Activated CD4-positive, alpha-beta memory T cell treated with anti-CD3 and anti-CD28 coated beads for 36 hours (primary cell): Measurements from ENCODE around the gene CD58. TPM values are rescaled to one million over a fixed set of nuclear protein-coding genes. Genes with fewer than 3 reads are reported as not detected.
A peak's percentile ranks its signal among the peaks of the same experiment; 100 is the strongest.
"Not testable (repeated sequence)": the region's sequence is repeated elsewhere in the genome, so short reads cannot be mapped to it uniquely, and the experiment has no call there.

Experiments used
- CTCF ChIA-PET: fragments of 350-600 bp; sonication (Branson Sonifier 250); formaldehyde crosslinking; loops from one replicate; lab custom pipeline; 2021; ENCODE audit warnings: antibody characterized with exemption, inconsistent platforms; lab: Charles Lee
- POLR2A ChIA-PET: fragments of 350-600 bp; sonication (Branson Sonifier 250); formaldehyde crosslinking; loops from one replicate; lab custom pipeline; 2021; ENCODE audit warnings: antibody characterized with exemption; lab: Charles Lee
- DNase-seq: peaks from one replicate; pipeline ENCODE4 v3.0.0-alpha.2; 2020
- H3K27ac Mint-ChIP-seq: one replicate; pipeline ENCODE4 v1.8.0; 2021; ENCODE audit warnings: mixed read lengths
- H3K27me3 Mint-ChIP-seq: one replicate; pipeline ENCODE4 v1.8.0; 2021; ENCODE audit warnings: mixed read lengths
- H3K36me3 Mint-ChIP-seq: one replicate; pipeline ENCODE4 v1.8.0; 2021; ENCODE audit warnings: mixed read lengths
- H3K4me1 Mint-ChIP-seq: one replicate; pipeline ENCODE4 v1.8.0; 2021; ENCODE audit warnings: low read depth, mixed read lengths
- H3K4me3 Mint-ChIP-seq: one replicate; pipeline ENCODE4 v1.8.0; 2021; ENCODE audit warnings: mild to moderate bottlenecking, mixed read lengths
- H3K9me3 Mint-ChIP-seq: one replicate; pipeline ENCODE4 v1.8.0; 2021; ENCODE audit warnings: mixed read lengths
- intact Hi-C: fragments of 100-400 bp; cut with micrococcal nuclease; formaldehyde crosslinking; loops from one replicate; pipeline ENCODE4 v1.15.1; 2023
- total RNA-seq, 2 experiments: library from RNA; stranded (reverse); gene quantifications; one replicate each; pipeline ENCODE4 v1.2.3, GENCODE V29; 2021

CD58 gene
- total RNA-seq, 2 experiments from 2014 or later: 21.9 to 27.2 TPM

DNA sequence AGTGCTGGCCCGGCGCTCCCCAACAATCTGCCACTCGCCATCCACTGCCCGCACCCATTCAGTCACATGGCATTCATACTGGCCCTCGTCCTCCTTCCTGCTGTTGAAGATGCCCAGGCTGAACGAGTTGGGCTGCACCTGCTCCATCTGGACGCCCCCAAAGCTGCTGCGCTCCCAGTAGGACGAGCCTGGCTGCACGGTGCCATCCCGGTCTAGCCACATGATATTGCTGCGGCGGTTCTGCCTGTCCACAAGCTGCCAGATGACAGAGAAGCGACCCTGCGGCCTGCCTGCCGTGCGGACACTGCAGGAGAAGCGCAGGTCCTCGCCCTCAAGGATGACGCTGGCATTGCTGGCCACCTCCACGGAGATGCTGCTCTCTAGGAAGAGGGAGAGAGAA, 32.8 kb upstream of the CD58 start:
- DNase-seq, H3K36me3 Mint-ChIP-seq, POLR2A ChIA-PET, H3K27ac Mint-ChIP-seq, CTCF ChIA-PET, H3K9me3 Mint-ChIP-seq, intact Hi-C loops, H3K27me3 Mint-ChIP-seq, H3K4me3 Mint-ChIP-seq: not testable (repeated sequence)
- peaks cover 28% of the 10 kb centered on the region for H3K4me1 Mint-ChIP-seq

DNA sequence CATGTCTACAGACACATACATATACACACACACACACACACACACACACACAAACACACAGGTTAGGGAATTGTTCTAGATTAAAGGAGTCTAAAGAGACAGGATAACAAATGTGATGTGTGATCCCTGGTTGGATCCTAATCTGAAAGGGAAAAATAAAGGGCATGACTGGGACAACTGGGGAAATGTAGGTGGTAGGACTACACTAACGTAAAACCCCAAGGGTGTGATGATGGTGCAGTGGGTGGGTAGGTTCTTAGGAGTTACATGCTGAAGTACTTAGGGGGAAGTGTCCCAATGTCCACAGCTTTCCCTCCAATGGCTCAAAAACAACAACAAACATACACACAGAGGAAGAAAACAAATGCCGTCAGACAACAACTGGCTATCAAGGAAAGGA, 28.5 kb upstream of the CD58 start:
- H3K27ac Mint-ChIP-seq, intact Hi-C loops, H3K27me3 Mint-ChIP-seq, H3K36me3 Mint-ChIP-seq, DNase-seq, H3K9me3 Mint-ChIP-seq, H3K4me3 Mint-ChIP-seq, POLR2A ChIA-PET: not testable (repeated sequence)
- CTCF ChIA-PET: interaction anchor here (1.1 kb wide), 1 partner anchor 25 kb away, joined by 4 read pairs; no protein-coding TSS in a partner anchor
- peaks cover 19% of the 10 kb centered on the region for H3K4me1 Mint-ChIP-seq

DNA sequence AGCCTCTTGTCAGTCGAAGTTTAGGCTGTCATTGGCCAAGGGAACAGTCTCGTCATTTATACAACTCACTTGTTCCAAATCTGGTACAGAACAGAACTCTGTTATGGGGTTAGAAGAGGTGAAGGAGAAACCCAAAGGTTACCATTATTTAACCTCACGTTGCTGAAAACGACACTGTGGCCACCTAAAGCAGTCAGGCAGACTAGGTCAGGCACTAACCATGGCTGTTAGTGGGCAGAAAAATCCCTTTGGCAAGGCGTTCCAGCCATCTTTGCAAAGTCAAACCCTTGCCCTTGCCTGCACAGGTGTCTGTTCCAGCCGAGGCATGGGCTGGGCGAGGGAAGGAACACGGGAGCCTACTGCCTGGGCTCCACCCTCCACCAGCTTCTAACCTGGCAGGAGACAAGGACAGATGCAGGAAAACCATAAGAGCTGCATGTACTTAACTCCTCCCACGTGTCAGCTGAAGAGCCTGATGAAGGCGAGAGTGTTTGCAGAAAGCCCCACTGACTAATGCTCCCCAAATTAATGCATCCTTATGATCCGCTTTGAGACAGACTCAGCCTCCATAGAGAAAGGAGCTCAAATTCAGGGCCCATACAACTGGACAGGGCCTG, 27.7 kb upstream of the CD58 start:
- DNase-seq: peak; percentile 27
- H3K27me3 Mint-ChIP-seq, H3K36me3 Mint-ChIP-seq, H3K27ac Mint-ChIP-seq, H3K9me3 Mint-ChIP-seq, H3K4me3 Mint-ChIP-seq, POLR2A ChIA-PET, intact Hi-C loops: not testable (repeated sequence)
- CTCF ChIA-PET: interaction anchor here (1.1 kb wide), 1 partner anchor 24 kb away, joined by 4 read pairs; no protein-coding TSS in a partner anchor
- H3K4me1 Mint-ChIP-seq: peaks cover 19% of the 10 kb centered on the region

DNA sequence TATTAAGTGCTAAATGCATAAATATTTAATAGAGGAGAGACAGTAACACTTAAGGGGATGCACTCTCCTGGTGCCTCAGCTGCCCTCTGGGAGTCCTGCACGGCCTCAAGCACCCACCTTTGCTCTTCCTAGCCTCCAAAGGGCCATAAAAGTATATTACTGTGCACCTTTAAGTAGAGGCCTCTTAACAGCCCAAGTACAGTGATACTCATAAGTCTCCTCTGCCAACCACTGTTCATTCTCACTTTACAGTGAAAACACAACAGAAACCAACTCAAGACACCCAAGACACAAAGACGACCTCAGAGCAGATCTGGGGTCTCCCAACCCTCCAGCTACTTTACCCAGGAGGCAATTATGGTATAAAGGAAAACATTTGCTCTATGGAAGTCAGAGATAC, 26.6 kb upstream of the CD58 start:
- H3K27ac Mint-ChIP-seq, H3K36me3 Mint-ChIP-seq, POLR2A ChIA-PET, H3K27me3 Mint-ChIP-seq, H3K9me3 Mint-ChIP-seq, H3K4me3 Mint-ChIP-seq, DNase-seq: not testable (repeated sequence)
- intact Hi-C loops: loop anchor here (2.0 kb wide), 1 partner anchor 459 kb away; no protein-coding TSS in a partner anchor
- CTCF ChIA-PET: interaction anchor here (0.7 to 3.2 kb wide), 4 partner anchors 24 to 678 kb away, joined by 3 to 59 read pairs (median 11); partner anchors contain the start of gene CD58
- peaks cover 16% of the 10 kb centered on the region for H3K4me1 Mint-ChIP-seq

DNA sequence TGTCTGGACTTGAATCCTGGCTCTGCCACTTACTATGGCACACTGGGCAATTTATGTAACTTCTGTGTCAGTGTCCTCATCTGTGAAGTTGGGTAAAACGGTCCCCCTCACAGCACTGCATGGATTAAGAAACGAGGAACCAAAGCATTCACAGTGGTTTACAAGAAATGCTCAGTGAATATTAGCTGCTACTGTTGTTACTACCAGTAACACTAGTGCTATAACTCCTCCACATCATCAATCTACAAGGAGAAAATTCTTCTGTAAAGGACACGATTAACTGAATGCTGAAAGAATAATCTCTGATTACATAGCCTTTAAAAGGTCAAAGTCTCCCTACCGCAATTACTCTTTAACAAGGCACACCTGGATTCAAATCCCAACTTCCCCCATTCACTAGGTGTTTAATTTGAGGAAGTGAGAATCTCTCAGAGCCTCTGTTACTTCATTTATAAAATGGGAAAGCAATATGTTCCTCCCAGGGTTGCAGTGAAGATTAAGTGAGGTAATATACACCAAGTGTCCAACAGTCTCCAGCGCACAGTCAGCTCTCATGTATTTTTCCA, 26.0 kb upstream of the CD58 start:
- H3K27me3 Mint-ChIP-seq, H3K4me3 Mint-ChIP-seq, H3K27ac Mint-ChIP-seq, DNase-seq, H3K9me3 Mint-ChIP-seq, H3K36me3 Mint-ChIP-seq: not testable (repeated sequence)
- CTCF ChIA-PET: interaction anchor here (0.7 to 3.2 kb wide), 10 partner anchors 12 to 679 kb away, joined by 3 to 59 read pairs (median 6); partner anchors contain the start of gene CD58
- H3K4me1 Mint-ChIP-seq: peaks cover 16% of the 10 kb centered on the region
- POLR2A ChIA-PET: interaction anchor here (1.4 kb wide), 1 partner anchor 28 kb away, joined by 4 read pairs; no protein-coding TSS in a partner anchor
- intact Hi-C loops: loop anchor here (1.0 to 2.0 kb wide), 2 partner anchors 23 to 458 kb away; no protein-coding TSS in a partner anchor

DNA sequence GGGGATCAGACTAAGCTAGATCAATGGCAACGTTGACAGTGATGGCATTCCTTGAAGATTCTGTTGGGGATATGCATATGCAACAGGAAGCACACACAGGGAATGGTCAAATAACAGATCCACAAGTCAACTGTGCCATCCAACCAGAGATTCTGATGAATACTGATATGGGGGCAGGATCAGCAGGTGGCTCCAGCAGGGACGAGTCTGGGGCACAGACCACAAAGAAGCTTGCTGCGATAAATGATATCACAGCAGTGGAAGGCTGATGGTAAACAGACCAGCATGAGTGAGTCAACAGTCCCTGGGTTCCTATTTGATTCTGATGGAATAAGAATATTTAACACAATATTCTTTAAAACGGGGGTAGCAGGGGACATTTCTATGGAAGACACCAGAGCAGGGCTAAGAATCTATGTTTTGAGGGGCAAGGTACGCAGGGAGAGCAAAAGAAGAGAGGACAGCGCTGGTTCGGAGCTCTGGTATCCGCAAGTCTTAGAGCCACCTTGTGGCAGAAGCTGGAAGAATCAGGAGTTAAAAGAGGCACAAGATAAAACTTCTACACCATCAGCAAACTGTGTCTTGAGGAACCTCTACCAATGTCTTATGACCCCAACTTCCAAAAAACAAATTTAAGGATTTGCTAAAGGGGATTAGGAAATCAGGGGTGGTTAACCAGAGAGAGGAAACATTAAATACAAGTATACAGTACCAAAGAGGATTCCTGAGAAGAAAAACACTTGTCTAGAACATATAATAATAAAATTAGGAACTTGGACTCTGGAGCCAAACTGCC, 25.3 kb upstream of the CD58 start:
- peak; percentile 49 for DNase-seq
- Mint-ChIP-seq H3K4me3 (peak overlapping the region; percentile 21), H3K4me1 (peaks cover 16% of the 10 kb centered on the region)
- intact Hi-C loops: loop anchor here (1.0 to 2.0 kb wide), 2 partner anchors 22 to 457 kb away; no protein-coding TSS in a partner anchor
- H3K27ac Mint-ChIP-seq, H3K9me3 Mint-ChIP-seq, H3K36me3 Mint-ChIP-seq, H3K27me3 Mint-ChIP-seq: not testable (repeated sequence)
- ChIA-PET CTCF (interaction anchor here (0.7 to 3.2 kb wide), 21 partner anchors 10 to 680 kb away, joined by 3 to 59 read pairs (median 3); partner anchors contain the start of gene CD58), POLR2A (interaction anchor here (0.8 to 1.4 kb wide), 3 partner anchors 22 to 533 kb away, joined by 3 to 4 read pairs (median 3); no protein-coding TSS in a partner anchor)

DNA sequence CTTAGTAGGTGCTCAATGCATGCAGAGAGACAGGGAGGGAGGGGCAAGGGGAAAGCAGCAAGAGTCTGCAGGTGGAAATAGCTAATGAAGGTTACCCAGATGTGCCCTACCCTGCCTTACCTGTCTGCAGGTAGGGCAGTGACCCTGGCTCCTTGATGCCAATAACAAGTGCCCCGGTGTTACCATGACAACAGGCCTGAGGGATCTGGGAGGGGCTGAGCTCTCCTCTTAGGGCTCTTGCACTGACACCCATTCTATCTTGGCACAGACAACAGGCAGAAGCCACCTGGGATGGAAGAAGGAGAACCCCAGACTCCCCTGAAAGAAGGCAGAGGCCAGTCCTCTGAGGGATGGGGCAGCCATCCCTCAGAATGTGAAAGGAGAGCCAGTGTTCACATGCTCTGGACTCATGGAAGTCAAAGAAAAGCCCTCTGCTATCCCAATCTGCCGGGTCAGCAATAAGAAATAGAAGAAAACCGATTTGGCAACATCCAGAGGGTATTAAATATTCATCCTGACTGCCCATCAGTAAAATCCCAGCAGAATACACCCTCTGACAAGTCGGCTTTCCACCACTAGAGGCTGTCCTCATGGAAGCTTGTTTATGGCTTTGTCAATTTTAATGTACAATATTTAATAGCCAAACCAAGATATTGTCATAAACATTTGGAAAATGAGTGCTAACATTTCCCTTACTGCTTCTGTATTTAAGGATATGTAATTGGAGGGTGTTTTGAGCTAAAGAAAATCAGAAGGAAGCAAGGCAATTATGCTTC, 24.4 kb upstream of the CD58 start:
- DNase-seq, H3K27me3 Mint-ChIP-seq, intact Hi-C loops, H3K9me3 Mint-ChIP-seq, H3K27ac Mint-ChIP-seq, H3K36me3 Mint-ChIP-seq, H3K4me3 Mint-ChIP-seq: not testable (repeated sequence)
- H3K4me1 Mint-ChIP-seq: peaks cover 16% of the 10 kb centered on the region
- ChIA-PET POLR2A (interaction anchor here (0.8 to 1.4 kb wide), 3 partner anchors 21 to 534 kb away, joined by 3 to 4 read pairs (median 3); no protein-coding TSS in a partner anchor), CTCF (interaction anchor here (0.6 to 3.2 kb wide), 21 partner anchors 9 to 458 kb away, joined by 3 to 59 read pairs (median 3); partner anchors contain the start of gene CD58)

DNA sequence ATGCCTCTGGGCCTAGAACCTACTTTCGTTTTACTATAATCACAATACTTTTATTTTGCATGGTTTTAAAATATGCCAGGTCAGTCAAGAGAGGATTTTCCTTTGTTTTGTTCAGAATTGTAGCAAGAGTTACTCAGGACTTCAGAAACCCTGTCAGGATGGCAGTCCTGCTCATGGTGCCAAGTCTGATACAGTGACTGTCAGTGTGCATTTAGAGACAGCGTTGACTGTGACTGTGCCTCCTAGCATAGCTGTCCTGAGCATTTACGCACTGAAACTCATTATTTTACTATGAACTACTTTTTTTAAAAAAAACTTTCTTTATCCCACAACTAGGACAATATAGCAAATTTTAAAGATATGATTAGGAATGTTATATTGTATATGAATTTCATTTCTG, 23.2 kb upstream of the CD58 start:
- POLR2A ChIA-PET: not testable (repeated sequence)

DNA sequence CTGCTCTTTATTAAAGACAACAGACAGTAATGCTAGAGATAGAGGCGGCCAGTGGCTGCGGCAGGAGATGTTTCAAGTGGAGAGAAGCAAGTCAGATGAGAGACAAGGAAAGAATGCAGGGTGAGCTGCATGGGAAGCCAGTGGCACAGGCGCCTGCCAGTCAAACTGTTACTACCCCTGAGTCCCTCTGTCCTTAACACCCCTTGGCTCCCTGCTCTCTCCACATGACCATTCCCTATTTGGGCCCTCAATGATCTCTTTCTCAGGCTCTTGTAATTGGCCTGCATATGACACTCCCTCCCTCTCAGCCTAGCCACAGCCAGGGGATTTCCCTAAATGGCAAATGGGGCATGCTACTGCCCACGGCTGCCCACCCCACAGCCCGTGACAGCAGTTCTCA, 22.6 kb upstream of the CD58 start:
- H3K27ac Mint-ChIP-seq, intact Hi-C loops, H3K4me3 Mint-ChIP-seq, DNase-seq, POLR2A ChIA-PET, H3K27me3 Mint-ChIP-seq, H3K36me3 Mint-ChIP-seq, H3K9me3 Mint-ChIP-seq: not testable (repeated sequence)
- CTCF ChIA-PET: interaction anchor here (0.7 to 0.8 kb wide), 2 partner anchors 18 to 104 kb away, joined by 3 read pairs; no protein-coding TSS in a partner anchor
- peaks cover 14% of the 10 kb centered on the region for H3K4me1 Mint-ChIP-seq

More for the DNA sequence above, 23.2 kb upstream of the CD58 start:
- CTCF ChIA-PET: interaction anchor here (0.7 kb wide), 1 partner anchor 103 kb away, joined by 3 read pairs; no protein-coding TSS in a partner anchor
- H3K4me1 Mint-ChIP-seq: peaks cover 16% of the 10 kb centered on the region
- H3K36me3 Mint-ChIP-seq, DNase-seq, H3K27me3 Mint-ChIP-seq, H3K4me3 Mint-ChIP-seq, H3K27ac Mint-ChIP-seq, intact Hi-C loops, H3K9me3 Mint-ChIP-seq: not testable (repeated sequence)

DNA sequence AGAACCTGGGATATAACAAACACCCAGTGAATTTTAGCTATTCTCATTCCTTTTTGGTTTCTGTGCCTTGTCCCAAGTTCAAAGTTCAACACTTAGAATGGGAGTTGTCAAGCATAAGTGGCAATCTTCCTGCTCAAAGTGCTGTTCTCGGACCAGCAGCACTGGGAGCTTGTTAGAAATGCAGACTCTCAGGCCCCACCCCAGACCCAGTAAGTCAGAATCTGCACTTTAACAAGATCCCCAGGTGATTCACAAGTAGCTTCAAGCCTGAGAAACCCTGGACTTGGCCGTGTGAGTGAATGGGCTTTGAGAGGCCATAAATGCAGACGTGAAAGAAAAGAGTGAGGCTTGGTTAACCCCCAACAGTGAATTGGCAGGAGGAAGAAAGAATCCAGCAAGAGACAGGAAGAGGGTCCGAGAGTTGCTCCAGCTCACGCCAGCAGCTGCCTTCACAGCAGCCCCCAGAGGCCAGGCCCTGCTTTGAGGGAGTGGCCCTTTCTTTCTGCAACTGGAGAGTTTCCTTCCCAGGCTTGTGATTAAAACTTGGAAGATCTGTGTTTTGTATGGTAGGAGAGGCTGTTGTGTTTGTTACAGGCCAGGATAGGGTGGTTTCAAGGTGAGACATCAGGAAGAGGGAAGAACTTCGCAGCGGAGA, 21.3 kb upstream of the CD58 start:
- H3K9me3 Mint-ChIP-seq, H3K27me3 Mint-ChIP-seq, H3K36me3 Mint-ChIP-seq, POLR2A ChIA-PET, H3K27ac Mint-ChIP-seq, H3K4me1 Mint-ChIP-seq, DNase-seq, intact Hi-C loops, H3K4me3 Mint-ChIP-seq: not testable (repeated sequence)
- CTCF ChIA-PET: interaction anchor here (0.8 kb wide), 1 partner anchor 17 kb away, joined by 3 read pairs; no protein-coding TSS in a partner anchor
